ENCODE measurements around the gene TSPAN18.

TSPAN18 gene

GRCh38 chr11:44946263-44946662 lies 219.5 kb downstream of the TSPAN18 start:
- TF ChIP-seq CTCF (IDR thresholded peaks at IDR 0.05; ENCODE audit: low read depth, low read length, missing control alignments) = no peak
- no peak for DNase-seq (ENCODE audit: low read depth)

GRCh38 chr11:44947114-44947513 lies 220.4 kb downstream of the TSPAN18 start:
- no peak for DNase-seq (ENCODE audit: low read depth)
- TF ChIP-seq CTCF (IDR thresholded peaks at IDR 0.05; ENCODE audit: low read depth, low read length, missing control alignments) = no peak
- no peak overlapping the region for H3K4me3 ChIP-seq (ENCODE audit: low read depth, low read length)

More at GRCh38 chr11:44946263-44946662, 219.5 kb downstream of the TSPAN18 start:
- no peak overlapping the region for H3K4me3 ChIP-seq (ENCODE audit: low read depth, low read length)

GRCh38 chr11:44948155-44948554 lies 221.4 kb downstream of the TSPAN18 start:
- DNase-seq (ENCODE audit: low read depth) = no peak
- no peak overlapping the region for H3K4me3 ChIP-seq (ENCODE audit: low read depth, low read length)
- no peak for TF ChIP-seq CTCF (IDR thresholded peaks at IDR 0.05; ENCODE audit: low read depth, low read length, missing control alignments)

- DNase-seq (ENCODE audit: low read depth) = no peak
- no peak overlapping the region for H3K4me3 ChIP-seq (ENCODE audit: low read depth, low read length)
- peak; percentile 22 for TF ChIP-seq CTCF (IDR thresholded peaks at IDR 0.05; ENCODE audit: low read depth, low read length, missing control alignments)
Measured at GRCh38 chr11:44949160-44950030, 222.6 kb downstream of the TSPAN18 start.

- TF ChIP-seq CTCF (IDR thresholded peaks at IDR 0.05; ENCODE audit: low read depth, low read length, missing control alignments) = no peak
Measured at GRCh38 chr11:44950031-44950624, 223.4 kb downstream of the TSPAN18 start.

GRCh38 chr11:44950625-44951476 lies 224.1 kb downstream of the TSPAN18 start, which contains the start of gene TP53I11:
TSS of gene TP53I11 (minus strand) at chr11:44950883. CDS start at chr11:44938335, 12,548 bp downstream.
- no peak for DNase-seq (ENCODE audit: low read depth)
- H3K4me3 ChIP-seq (ENCODE audit: low read depth, low read length) = no peak within 1 kb of the TSS; the same call in 1 of the 2 replicates
- peak; percentile 40 for TF ChIP-seq CTCF (IDR thresholded peaks at IDR 0.05; ENCODE audit: low read depth, low read length, missing control alignments)

More at GRCh38 chr11:44950031-44950624, 223.4 kb downstream of the TSPAN18 start:
- no peak overlapping the region; the same call in 1 of the 2 replicates for H3K4me3 ChIP-seq (ENCODE audit: low read depth, low read length)
- DNase-seq (ENCODE audit: low read depth) = no peak
